H9 (cell line): Measurements from ENCODE around the gene TRMT2A. TPM values are rescaled to one million over a fixed set of nuclear protein-coding genes. Genes with fewer than 3 reads are reported as not detected.

Experiments
- DNase-seq: peaks from one replicate; pipeline ENCODE4 v3.0.0-alpha.2; 2017
- H2AFZ ChIP-seq: one replicate; pipeline ENCODE4 v1.6.1; 2013; ENCODE audit warnings: mild to moderate bottlenecking, low read length, control low read depth, moderate library complexity
- H2AK5ac ChIP-seq: 2 replicates; pipeline ENCODE4 v1.6.1; 2013; ENCODE audit warnings: low read length, control low read depth, mixed read lengths; ENCODE audit not compliant: insufficient read length
- H2BK120ac ChIP-seq: one replicate; pipeline ENCODE4 v1.6.1; 2013; ENCODE audit warnings: low read depth, mild to moderate bottlenecking, low read length, control low read depth, inconsistent platforms; ENCODE audit not compliant: poor library complexity, severe bottlenecking
- H2BK12ac ChIP-seq: 2 replicates; pipeline ENCODE4 v1.6.1; 2013; ENCODE audit warnings: low read length, control low read depth, mixed read lengths, low read depth; ENCODE audit not compliant: insufficient read length
- H2BK15ac ChIP-seq: 2 replicates; pipeline ENCODE4 v1.6.1; 2013; ENCODE audit warnings: low read depth, low read length, control low read depth
- H2BK20ac ChIP-seq: one replicate; pipeline ENCODE4 v1.6.1; 2013; ENCODE audit warnings: low read depth, mild to moderate bottlenecking, low read length, control low read depth, inconsistent platforms; ENCODE audit not compliant: poor library complexity, severe bottlenecking
- H2BK5ac ChIP-seq: 2 replicates; pipeline ENCODE4 v1.6.1; 2013; ENCODE audit warnings: low read length, control low read depth, mixed read lengths; ENCODE audit not compliant: insufficient read length
- H3K14ac ChIP-seq: 2 replicates; pipeline ENCODE4 v1.6.1; 2013; ENCODE audit warnings: low read length, control low read depth; ENCODE audit not compliant: insufficient read depth
- H3K18ac ChIP-seq: 2 replicates; pipeline ENCODE4 v1.6.1; 2013; ENCODE audit warnings: low read depth, mild to moderate bottlenecking, mixed read lengths, low read length, control low read depth; ENCODE audit not compliant: insufficient read length
- H3K23ac ChIP-seq: 2 replicates; pipeline ENCODE4 v1.6.1; 2013; ENCODE audit warnings: low read length, control low read depth, mixed read lengths, low read depth; ENCODE audit not compliant: insufficient read length
- H3K23me2 ChIP-seq: 2 replicates; pipeline ENCODE4 v1.6.1; 2013; ENCODE audit warnings: low read depth, mild to moderate bottlenecking, mixed read lengths, low read length, control low read depth; ENCODE audit not compliant: insufficient read length, poor library complexity, severe bottlenecking
- H3K27ac ChIP-seq: 2 replicates; pipeline ENCODE4 v1.5.1; 2013; ENCODE audit warnings: low read length, control low read depth, mixed read lengths, low read depth; ENCODE audit not compliant: insufficient read length
- H3K27me3 ChIP-seq: 2 replicates; pipeline ENCODE4 v1.6.1; 2013; ENCODE audit warnings: low read length, control low read depth, inconsistent platforms; ENCODE audit not compliant: insufficient read depth
- H3K4ac ChIP-seq: 2 replicates; pipeline ENCODE4 v1.6.1; 2013; ENCODE audit warnings: low read depth, mild to moderate bottlenecking, control low read depth, inconsistent platforms, low read length, moderate library complexity
- H3K4me1 ChIP-seq: 2 replicates; pipeline ENCODE4 v1.6.1; 2013; ENCODE audit warnings: low read length, control low read depth, inconsistent platforms; ENCODE audit not compliant: insufficient read depth
- H3K4me2 ChIP-seq: 2 replicates; pipeline ENCODE4 v1.6.1; 2013; ENCODE audit warnings: low read length, control low read depth, mixed read lengths; ENCODE audit not compliant: insufficient read length, insufficient read depth
- H3K56ac ChIP-seq: 2 replicates; pipeline ENCODE4 v1.6.1; 2013; ENCODE audit warnings: low read depth, mild to moderate bottlenecking, mixed read lengths, low read length, control low read depth; ENCODE audit not compliant: insufficient read length
- H3K79me1 ChIP-seq: 2 replicates; pipeline ENCODE4 v1.6.1; 2013; ENCODE audit warnings: low read depth, mild to moderate bottlenecking, moderate library complexity, low read length, control low read depth, inconsistent platforms; ENCODE audit not compliant: insufficient read depth, poor library complexity, severe bottlenecking
- H3K79me2 ChIP-seq: 2 replicates; pipeline ENCODE4 v1.6.1; 2013; ENCODE audit warnings: low read length, control low read depth, inconsistent platforms; ENCODE audit not compliant: insufficient read depth
- H3K9ac ChIP-seq: 2 replicates; pipeline ENCODE4 v1.6.1; 2013; ENCODE audit warnings: low read length, control low read depth, mixed read lengths; ENCODE audit not compliant: insufficient read length; ENCODE audit errors: extremely low read depth
- H3K9me3 ChIP-seq: one replicate; pipeline ENCODE4 v1.6.1; 2013; ENCODE audit warnings: low read depth, low read length, inconsistent platforms; ENCODE audit not compliant: control insufficient read depth
- H3T11ph ChIP-seq: one replicate; pipeline ENCODE4 v1.6.1; 2013; ENCODE audit warnings: mild to moderate bottlenecking, low read length, control low read depth, inconsistent platforms
- H4K20me1 ChIP-seq: one replicate; pipeline ENCODE4 v1.6.1; 2013; ENCODE audit not compliant: control insufficient read depth, insufficient read length, insufficient read depth
- H4K5ac ChIP-seq: 2 replicates; pipeline ENCODE4 v1.6.1; 2013; ENCODE audit warnings: low read depth, mild to moderate bottlenecking, mixed read lengths, low read length, control low read depth; ENCODE audit not compliant: insufficient read length
- H4K8ac ChIP-seq: replicated peaks from 2 replicates; pipeline ENCODE4 v1.6.1; 2013; ENCODE audit warnings: low read length, control low read depth, mixed read lengths, low read depth; ENCODE audit not compliant: insufficient read length
- H4K91ac ChIP-seq: 2 replicates; pipeline ENCODE4 v1.6.1; 2013; ENCODE audit warnings: low read depth, mild to moderate bottlenecking, moderate library complexity, mixed read lengths, low read length, control low read depth; ENCODE audit not compliant: insufficient read length
- H3K27ac Mint-ChIP-seq, 3 experiments: 2 replicates in 2 of 3; 3 replicates in 1 of 3; pipeline ENCODE4 v1.8.0; 2020 to 2021; ENCODE audit warnings: mixed read lengths in 3 of 3, mild to moderate bottlenecking in 1 of 3, moderate library complexity in 1 of 3
- H3K27me3 Mint-ChIP-seq: 2 replicates; pipeline ENCODE4 v1.8.0; 2021; ENCODE audit warnings: low read depth, mild to moderate bottlenecking, moderate library complexity, mixed read lengths
- H3K36me3 Mint-ChIP-seq, 3 experiments: 2 replicates in 2 of 3; 3 replicates in 1 of 3; pipeline ENCODE4 v1.8.0; 2020 to 2021; ENCODE audit warnings: low read depth in 3 of 3, mixed read lengths in 3 of 3; ENCODE audit not compliant: insufficient read depth in 1 of 3
- H3K4me1 Mint-ChIP-seq, 2 experiments: 2 replicates each; pipeline ENCODE4 v1.8.0; 2020; ENCODE audit warnings: mixed read lengths in 2 of 2
- H3K4me3 Mint-ChIP-seq, 2 experiments: 2 replicates in 1 of 2; 3 replicates in 1 of 2; pipeline ENCODE4 v1.8.0; 2020 to 2021; ENCODE audit warnings: mild to moderate bottlenecking in 2 of 2, mixed read lengths in 2 of 2, moderate library complexity in 1 of 2
- H3K9me3 Mint-ChIP-seq, 2 experiments: 2 replicates in 1 of 2; 3 replicates in 1 of 2; pipeline ENCODE4 v1.8.0; 2020; ENCODE audit warnings: mild to moderate bottlenecking in 2 of 2, mixed read lengths in 2 of 2, moderate library complexity in 1 of 2
- WGBS: extraction: QIAGEN DNeasy Blood & Tissue Kit; methylation state at CpG from one replicate; pipeline ENCODE4 v1.1.7; 2013; ENCODE audit warnings: missing lambda C conversion rate, low lambda C conversion rate, mixed read lengths; ENCODE audit not compliant: insufficient read length; ENCODE audit errors: extremely low coverage; 5-methylcytosine and 5-hydroxymethylcytosine counted together
- total RNA-seq: library from RNA; stranded (reverse); gene quantifications from 2 replicates; pipeline ENCODE4 v1.2.1, GENCODE V29; 2021
- TF ChIP-seq, protein P1 (sequence below): fragments of 200-600 bp; sonication (generic); conservative IDR thresholded peaks from 3 replicates; pipeline ENCODE4 v1.8.0; 2021; ENCODE audit warnings: antibody characterized with exemption, mild to moderate bottlenecking

TRMT2A gene
- total RNA-seq, 1 experiment from 2014 or later: 58.2 TPM

DNA sequence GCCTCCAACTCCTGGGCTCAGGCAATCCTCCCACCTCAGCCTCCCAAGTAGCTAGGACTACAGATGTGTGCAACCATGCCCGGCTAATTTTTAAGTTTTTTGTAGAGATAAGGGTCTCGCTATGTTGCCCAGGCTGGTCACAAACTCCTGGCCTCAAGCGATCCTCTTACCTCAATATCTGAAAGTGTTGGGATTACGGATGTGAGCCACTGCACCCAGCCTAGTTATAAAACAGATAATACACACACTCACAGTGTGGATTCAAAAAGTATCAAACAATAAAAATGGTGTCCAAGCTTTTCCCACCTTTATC, 34.2 kb upstream of the TRMT2A start:
- H3K18ac ChIP-seq: no peak overlapping the region
- Mint-ChIP-seq H3K4me1 (peaks cover 3 to 6% of the 10 kb centered on the region in 2 experiments; a peak in 3 of 4 replicates), H3K27me3 (no peaks in the 10 kb centered on the region), H3K4me3 (no peak overlapping the region), H3K27ac (peak overlapping the region in 1 of 3 experiments; percentile 72; a peak in 1 of 7 replicates), H3K36me3 (no peaks in the 10 kb centered on the region), H3K9me3 (no peaks in the 10 kb centered on the region; a peak in 1 of 5 replicates)
- no peak overlapping the region for H2BK5ac ChIP-seq
- H2BK20ac ChIP-seq: no peak overlapping the region
- no peaks in the 10 kb centered on the region for H4K20me1 ChIP-seq
- H3K23me2 ChIP-seq: peaks cover 5% of the 10 kb centered on the region
- no peak overlapping the region for H3T11ph ChIP-seq
- no peak overlapping the region for H3K4ac ChIP-seq
- no peak overlapping the region for H2AFZ ChIP-seq
- no peaks in the 10 kb centered on the region for H3K9me3 ChIP-seq
- H2BK12ac ChIP-seq: no peak overlapping the region
- H2BK15ac ChIP-seq: no peak overlapping the region
- H4K5ac ChIP-seq: no peak overlapping the region
- TF ChIP-seq, protein P1, sequence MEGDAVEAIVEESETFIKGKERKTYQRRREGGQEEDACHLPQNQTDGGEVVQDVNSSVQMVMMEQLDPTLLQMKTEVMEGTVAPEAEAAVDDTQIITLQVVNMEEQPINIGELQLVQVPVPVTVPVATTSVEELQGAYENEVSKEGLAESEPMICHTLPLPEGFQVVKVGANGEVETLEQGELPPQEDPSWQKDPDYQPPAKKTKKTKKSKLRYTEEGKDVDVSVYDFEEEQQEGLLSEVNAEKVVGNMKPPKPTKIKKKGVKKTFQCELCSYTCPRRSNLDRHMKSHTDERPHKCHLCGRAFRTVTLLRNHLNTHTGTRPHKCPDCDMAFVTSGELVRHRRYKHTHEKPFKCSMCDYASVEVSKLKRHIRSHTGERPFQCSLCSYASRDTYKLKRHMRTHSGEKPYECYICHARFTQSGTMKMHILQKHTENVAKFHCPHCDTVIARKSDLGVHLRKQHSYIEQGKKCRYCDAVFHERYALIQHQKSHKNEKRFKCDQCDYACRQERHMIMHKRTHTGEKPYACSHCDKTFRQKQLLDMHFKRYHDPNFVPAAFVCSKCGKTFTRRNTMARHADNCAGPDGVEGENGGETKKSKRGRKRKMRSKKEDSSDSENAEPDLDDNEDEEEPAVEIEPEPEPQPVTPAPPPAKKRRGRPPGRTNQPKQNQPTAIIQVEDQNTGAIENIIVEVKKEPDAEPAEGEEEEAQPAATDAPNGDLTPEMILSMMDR: no peak
- H3K23ac ChIP-seq: no peak overlapping the region
- no peak overlapping the region for H3K14ac ChIP-seq
- H3K4me2 ChIP-seq: no peak overlapping the region
- no peaks in the 10 kb centered on the region for H3K79me1 ChIP-seq
- no peaks in the 10 kb centered on the region for H3K4me1 ChIP-seq
- H4K91ac ChIP-seq: no peak overlapping the region
- no peak overlapping the region for H3K27ac ChIP-seq
- DNase-seq: no peak
- no CpG with 5 or more reads among the region's 4 CpGs for WGBS
- H3K27me3 ChIP-seq: no peaks in the 10 kb centered on the region
- H3K79me2 ChIP-seq: no peaks in the 10 kb centered on the region
- no peak overlapping the region for H2BK120ac ChIP-seq
- H3K9ac ChIP-seq: no peak overlapping the region
- no peak overlapping the region for H2AK5ac ChIP-seq
- no peak overlapping the region for H4K8ac ChIP-seq
- H3K56ac ChIP-seq: no peak overlapping the region
